Kidney (tissue), 14 donors: Measurements from ENCODE around the gene LRRC34. TPM values are rescaled to one million over a fixed set of nuclear protein-coding genes. Genes with fewer than 3 reads are reported as not detected.

ENCODE experiments used
- DNase-seq, 5 donors: peaks; one replicate each; pipeline ENCODE4 v3.0.0-alpha.2; 2013 to 2020
- FAIRE-seq: peaks from 2 replicates; lab custom pipeline; 2012; peaks lifted over from hg19 to GRCh38; lab: Jason Lieb, UNC
- H3K27ac ChIP-seq, 2 donors: one replicate each; pipeline ENCODE4 v1.7.0; 2013; ENCODE audit warnings: low read depth in 2 of 2, low read length in 2 of 2, inconsistent platforms in 1 of 2
- H3K27me3 ChIP-seq: one replicate; pipeline ENCODE4 v1.7.1; 2013; ENCODE audit warnings: low read length, inconsistent platforms; ENCODE audit not compliant: control insufficient read depth, insufficient read depth
- H3K36me3 ChIP-seq, 3 donors: one replicate each; pipeline versions ENCODE4 v1.7.0 to v1.7.1; 2013; ENCODE audit warnings: low read length in 3 of 3, control low read depth in 1 of 3, inconsistent platforms in 1 of 3; ENCODE audit not compliant: insufficient read depth in 3 of 3, control insufficient read depth in 2 of 3
- H3K4me1 ChIP-seq, 3 donors: one replicate each; pipeline versions ENCODE4 v1.7.0 to v1.7.1; 2013; ENCODE audit warnings: low read length in 3 of 3, inconsistent platforms in 1 of 3, low read depth in 1 of 3; ENCODE audit not compliant: control insufficient read depth in 2 of 3, insufficient read depth in 2 of 3
- H3K4me3 ChIP-seq, 3 donors: one replicate each; pipeline versions ENCODE4 v1.7.0 to v1.8.1; 2013; ENCODE audit warnings: low read length in 3 of 3, control low read depth in 1 of 3, inconsistent platforms in 1 of 3
- H3K9ac ChIP-seq, 3 donors: one replicate each; pipeline versions ENCODE4 v1.7.0 to v1.7.1; 2013; ENCODE audit warnings: low read length in 3 of 3, control low read depth in 1 of 3, inconsistent platforms in 1 of 3
- H3K9me3 ChIP-seq, 3 donors: one replicate each; pipeline versions ENCODE4 v1.7.0 to v1.7.1; 2013; ENCODE audit warnings: low read length in 3 of 3, control low read depth in 1 of 3, inconsistent platforms in 1 of 3; ENCODE audit not compliant: control insufficient read depth in 2 of 3, insufficient read depth in 1 of 3
- intact Hi-C: fragments of 100-400 bp; cut with DNase I; formaldehyde crosslinking; loops from one replicate; pipeline ENCODE4 v1.11.1; 2022
- polyA plus RNA-seq: library from polyadenylated mRNA; stranded (reverse); fragments of 350-450 nt; fragmentation: Illumina TruSeq; extraction: RNeasy Lipid Tissue Mini Kit (QIAGEN cat#74804); gene quantifications from one replicate; pipeline ENCODE4 v1.2.3, GENCODE V29; 2014; ENCODE audit warnings: low read depth, low replicate concordance; ENCODE audit not compliant: insufficient read depth
- total RNA-seq: library from RNA; stranded (reverse); fragmentation: NEBNext Ultra II Directional; extraction: Animal tissue kit (Norgen Biotek cat#: 25700); gene quantifications from one replicate; pipeline ENCODE4 v1.2.1, GENCODE V29; 2021
- TF ChIP-seq, protein P1 (sequence below): IDR thresholded peaks from 3 replicates; pipeline ENCODE4 v1.5.1; 2012; ENCODE audit warnings: mild to moderate bottlenecking, moderate library complexity, borderline replicate concordance; ENCODE audit not compliant: insufficient read depth; ENCODE audit errors: extremely low read depth
- donor health status: control.
- donor health status: control.
- donor health status: control.
- donor health status: control.
- donor health status: control.
- donor health status: DM: yes; HTN: yes; CAD: no.
- donor health status: Normal renal cell carcinoma (clear cell type).

LRRC34 gene
- total and polyA plus RNA-seq, 2 donors from 2014 or later, result 4.0 to 5.7 TPM

DNA sequence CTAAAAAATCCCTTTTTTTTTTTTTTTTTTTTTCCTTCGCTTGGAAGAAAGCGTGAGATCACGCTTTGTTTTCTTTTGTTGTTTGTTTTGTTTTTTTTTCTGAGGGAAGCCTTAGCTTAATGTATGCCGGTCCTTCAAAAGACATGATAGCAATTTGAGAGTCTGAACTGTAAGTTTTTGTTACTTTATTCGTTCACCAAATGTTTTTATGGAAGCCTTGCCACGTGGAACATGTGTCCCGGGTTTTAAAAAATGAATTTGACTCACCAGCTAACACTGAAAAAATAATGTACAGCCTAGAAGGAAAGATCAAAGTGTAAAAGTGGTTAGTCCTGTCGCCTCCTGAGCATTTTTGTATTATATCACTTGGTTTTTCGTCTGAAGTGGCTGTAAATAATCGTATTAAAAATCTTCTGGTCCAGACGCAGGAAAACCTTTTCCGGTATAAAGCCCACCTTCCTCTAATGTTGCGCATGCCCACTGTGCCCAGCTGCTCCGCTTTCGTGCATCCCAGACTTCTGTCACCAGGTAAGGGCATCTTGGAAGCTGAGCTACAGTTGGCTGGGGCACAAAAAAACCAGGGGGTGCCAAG, 40.3 kb downstream of the LRRC34 start:
- H3K36me3 ChIP-seq, result peaks cover 0 to 2% (median 0%) of the 10 kb centered on the region in 3 donors
- no peaks in the 10 kb centered on the region for H3K27me3 ChIP-seq
- DNase-seq, result peak; percentile 85 to 95 (median 92)
- H3K9me3 ChIP-seq, result no peaks in the 10 kb centered on the region
- peak overlapping the region; percentile 90 to 95 (median 93) for H3K4me3 ChIP-seq
- no peak for FAIRE-seq
- H3K9ac ChIP-seq, result peak overlapping the region; percentile 89 to 100 (median 89)
- H3K4me1 ChIP-seq, result peaks cover 3 to 19% (median 7%) of the 10 kb centered on the region in 3 donors
- peak overlapping the region; percentile 97 for H3K27ac ChIP-seq
- intact Hi-C loops, result no loop called here
- TF ChIP-seq, protein P1, sequence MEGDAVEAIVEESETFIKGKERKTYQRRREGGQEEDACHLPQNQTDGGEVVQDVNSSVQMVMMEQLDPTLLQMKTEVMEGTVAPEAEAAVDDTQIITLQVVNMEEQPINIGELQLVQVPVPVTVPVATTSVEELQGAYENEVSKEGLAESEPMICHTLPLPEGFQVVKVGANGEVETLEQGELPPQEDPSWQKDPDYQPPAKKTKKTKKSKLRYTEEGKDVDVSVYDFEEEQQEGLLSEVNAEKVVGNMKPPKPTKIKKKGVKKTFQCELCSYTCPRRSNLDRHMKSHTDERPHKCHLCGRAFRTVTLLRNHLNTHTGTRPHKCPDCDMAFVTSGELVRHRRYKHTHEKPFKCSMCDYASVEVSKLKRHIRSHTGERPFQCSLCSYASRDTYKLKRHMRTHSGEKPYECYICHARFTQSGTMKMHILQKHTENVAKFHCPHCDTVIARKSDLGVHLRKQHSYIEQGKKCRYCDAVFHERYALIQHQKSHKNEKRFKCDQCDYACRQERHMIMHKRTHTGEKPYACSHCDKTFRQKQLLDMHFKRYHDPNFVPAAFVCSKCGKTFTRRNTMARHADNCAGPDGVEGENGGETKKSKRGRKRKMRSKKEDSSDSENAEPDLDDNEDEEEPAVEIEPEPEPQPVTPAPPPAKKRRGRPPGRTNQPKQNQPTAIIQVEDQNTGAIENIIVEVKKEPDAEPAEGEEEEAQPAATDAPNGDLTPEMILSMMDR, result no peak

DNA sequence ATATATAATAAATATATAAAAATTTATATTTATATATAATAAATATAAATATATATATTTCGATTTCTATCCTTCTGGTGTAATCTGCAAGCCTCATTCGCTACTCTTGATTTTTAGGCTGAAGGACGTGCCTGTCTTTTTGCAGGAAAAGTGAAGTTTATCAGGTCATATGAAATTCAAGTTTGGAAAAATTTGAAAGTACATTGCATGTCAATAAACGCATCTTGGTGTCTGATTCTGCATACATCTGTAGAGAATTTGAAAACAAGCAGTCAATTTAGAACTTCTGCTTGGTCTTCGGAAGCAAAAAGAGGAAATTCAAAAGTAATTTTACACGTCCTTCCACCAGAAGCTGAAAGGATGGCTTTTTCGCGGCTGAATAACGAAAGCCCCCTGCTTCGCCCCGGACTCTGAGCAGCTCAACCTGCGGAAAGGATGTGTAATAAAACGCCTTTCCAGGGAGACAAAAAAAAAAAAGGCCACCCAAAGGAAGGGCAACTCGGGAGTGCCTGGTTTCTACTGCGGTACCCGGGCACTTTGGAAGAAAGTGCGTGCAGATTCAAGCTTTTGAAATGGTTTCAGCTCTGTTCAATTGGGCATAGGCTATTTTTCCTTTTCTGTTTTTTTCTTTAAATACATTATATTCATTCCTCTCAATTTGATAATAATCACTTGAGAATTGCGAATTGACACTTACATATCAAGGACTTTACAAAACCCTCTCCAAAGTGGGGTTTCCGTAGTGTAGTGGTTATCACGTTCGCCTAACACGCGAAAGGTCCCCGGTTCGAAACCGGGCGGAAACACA, 41.0 kb downstream of the LRRC34 start:
- Histone ChIP-seq H3K4me1 (peaks cover 3 to 19% (median 7%) of the 10 kb centered on the region in 3 donors), H3K4me3 (peak overlapping the region; percentile 90 to 95 (median 93)), H3K9me3 (no peaks in the 10 kb centered on the region), H3K27me3 (no peaks in the 10 kb centered on the region), H3K9ac (peak overlapping the region; percentile 52 to 89 (median 89)), H3K36me3 (peaks cover 0 to 2% (median 0%) of the 10 kb centered on the region in 3 donors), H3K27ac (peak overlapping the region; percentile 97)
- DNase-seq, result peak; percentile 68 to 97 (median 86)
- FAIRE-seq, result peak; percentile 80
- TF ChIP-seq, protein P1, result no peak
- intact Hi-C loops, result no loop called here

DNA sequence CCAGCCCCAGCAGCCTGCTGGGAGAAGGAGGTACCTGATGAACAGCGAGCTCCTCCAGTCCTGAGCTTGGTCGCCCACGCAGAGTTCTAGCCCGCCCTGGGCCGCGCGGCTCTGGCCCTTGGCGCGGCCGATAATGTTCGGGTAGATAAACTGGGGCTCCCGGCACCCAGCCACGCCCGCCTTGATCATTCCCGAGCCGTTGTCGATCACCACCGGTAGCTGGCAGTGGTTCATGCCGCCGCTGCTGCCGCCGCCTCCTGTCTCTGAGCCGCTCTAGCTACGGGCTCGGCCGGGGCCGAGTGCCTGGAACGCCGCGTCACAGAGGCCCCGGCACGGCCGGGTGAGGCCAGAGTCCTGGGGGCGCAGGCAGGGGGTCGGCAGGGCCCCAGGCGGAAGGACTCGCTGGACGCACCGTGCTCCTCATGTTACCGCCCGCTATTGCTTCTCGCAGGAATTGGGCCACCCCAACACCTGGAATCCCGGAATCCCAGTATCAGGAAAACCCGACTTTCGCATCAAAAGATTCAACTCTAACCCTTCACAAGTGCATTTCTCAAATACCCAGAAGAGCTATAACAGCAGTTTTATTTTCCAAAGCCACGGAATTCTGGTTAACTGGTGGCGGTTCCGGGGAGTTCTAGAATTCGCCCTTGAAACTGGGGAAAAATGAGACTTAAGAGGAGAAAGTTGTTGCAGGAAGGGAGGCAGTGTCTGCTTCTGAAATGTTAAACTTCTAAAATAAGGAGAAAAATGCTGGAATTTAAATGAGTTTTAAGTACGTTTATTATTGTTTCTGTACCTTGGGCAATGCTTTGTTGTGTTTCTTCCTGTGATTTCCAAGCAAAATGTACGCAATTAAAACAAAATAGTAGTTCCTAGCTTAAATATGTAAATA, 43.2 kb downstream of the LRRC34 start, which contains the start of gene ACTRT3:
Gene ACTRT3 (minus strand): TSS at position 275 of the 895 bp plus-strand sequence. CDS start 41 bp downstream, at position 234.
- Histone ChIP-seq H3K9me3 (no peaks in the 10 kb centered on the region), H3K36me3 (no peaks in the 10 kb centered on the region), H3K4me1 (peaks cover 3 to 8% (median 5%) of the 10 kb centered on the region in 3 donors), H3K27me3 (no peaks in the 10 kb centered on the region), H3K9ac (peak within 1 kb of the TSS; percentile 1 to 71 (median 47)), H3K27ac (peak within 1 kb of the TSS; percentile 75 to 82), H3K4me3 (peak within 1 kb of the TSS; percentile 72 to 86 (median 78))
- TF ChIP-seq, protein P1, result no peak
- DNase-seq (peak; percentile 81 to 92 (median 86)), FAIRE-seq (no peak)
- intact Hi-C loops, result no loop called here
